HG03095 (cell line): ENCODE results near the gene SKA3.
"Not testable (repeated sequence)": the region's sequence is repeated elsewhere in the genome, so short reads cannot be mapped to it uniquely, and the experiment has no call there.

Source experiments
- ATAC-seq: cut with Tn5 transposase; IDR thresholded peaks from one replicate; pipeline ENCODE4 v1.9.1; 2021; ENCODE audit warnings: moderate library complexity; ENCODE audit not compliant: unreplicated experiment

Gene SKA3

DNA sequence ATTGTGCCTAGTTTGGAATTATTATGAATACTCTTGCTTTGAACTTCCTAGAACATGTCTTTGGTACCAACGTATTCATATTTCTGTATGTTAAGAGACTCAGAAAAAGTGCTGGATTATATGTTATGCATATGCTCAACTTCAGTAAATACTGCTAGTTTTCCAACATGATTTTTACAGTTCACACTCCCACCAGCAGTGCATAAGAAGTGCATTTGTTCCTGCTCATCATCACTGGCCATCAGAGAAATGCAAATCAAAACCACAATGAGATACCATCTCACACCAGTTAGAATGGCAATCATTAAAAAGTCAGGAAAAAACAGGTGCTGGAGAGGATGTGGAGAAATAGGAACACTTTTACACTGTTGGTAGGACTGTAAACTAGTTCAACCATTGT lies 2.6 kb downstream of the SKA3 start:
- ATAC-seq: not testable (repeated sequence)

DNA sequence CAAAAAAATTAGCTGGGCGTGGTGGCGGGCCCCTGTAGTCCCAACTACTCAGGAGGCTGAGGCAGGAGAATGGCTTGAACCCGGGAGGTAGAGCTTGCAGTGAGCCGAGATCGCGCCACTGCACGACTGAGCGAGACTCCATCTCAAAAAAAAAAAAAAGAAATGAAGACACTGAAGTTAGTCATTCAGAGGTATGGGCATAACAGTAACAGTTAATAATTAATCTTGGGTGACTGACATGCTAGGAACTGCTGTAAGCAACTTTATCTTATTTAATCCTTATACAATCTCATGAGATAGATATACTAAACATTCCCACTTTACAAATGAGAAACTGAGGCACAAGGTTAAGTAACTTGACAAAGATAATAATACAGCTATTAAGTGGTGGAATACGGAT lies 4.9 kb downstream of the SKA3 start:
- no peak for ATAC-seq

DNA sequence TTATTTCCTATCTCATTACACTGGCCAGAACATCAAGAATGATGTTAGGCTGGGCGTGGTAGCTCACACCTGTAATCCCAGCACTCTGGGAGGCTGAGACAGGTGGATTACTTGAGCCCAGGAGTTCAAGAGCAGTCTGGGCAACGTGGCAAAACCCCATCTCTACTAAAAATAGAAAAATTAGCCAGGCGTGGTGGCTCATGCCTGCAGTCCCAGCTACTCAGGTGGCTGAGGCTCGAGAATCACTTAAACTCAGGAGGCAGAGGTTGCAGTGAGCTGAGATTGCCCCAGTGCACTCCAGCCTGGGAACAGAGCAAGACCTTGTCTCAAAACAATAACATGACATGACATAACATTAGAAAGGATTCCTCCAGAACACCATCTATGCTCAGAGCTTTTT lies 10.7 kb downstream of the SKA3 start:
- not testable (repeated sequence) for ATAC-seq

DNA sequence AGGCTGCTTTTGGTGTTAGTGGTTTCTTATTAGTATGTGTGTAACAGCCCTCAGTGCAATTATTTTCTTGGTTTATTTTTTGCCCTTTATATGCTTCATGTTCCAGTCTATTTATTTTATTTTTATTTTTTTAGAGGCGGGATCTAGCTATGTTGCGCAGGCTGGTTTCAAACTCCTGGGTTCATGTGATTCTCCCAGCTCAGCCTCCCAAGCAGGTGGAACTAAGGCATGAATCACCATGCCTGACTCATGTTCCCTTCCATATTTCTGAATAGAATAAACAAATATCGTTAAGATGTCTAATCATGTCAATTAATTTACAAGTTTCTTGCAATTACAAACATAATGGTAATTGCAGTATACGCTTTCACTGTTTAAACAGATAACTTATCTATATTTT lies 11.7 kb downstream of the SKA3 start:
- no peak for ATAC-seq

DNA sequence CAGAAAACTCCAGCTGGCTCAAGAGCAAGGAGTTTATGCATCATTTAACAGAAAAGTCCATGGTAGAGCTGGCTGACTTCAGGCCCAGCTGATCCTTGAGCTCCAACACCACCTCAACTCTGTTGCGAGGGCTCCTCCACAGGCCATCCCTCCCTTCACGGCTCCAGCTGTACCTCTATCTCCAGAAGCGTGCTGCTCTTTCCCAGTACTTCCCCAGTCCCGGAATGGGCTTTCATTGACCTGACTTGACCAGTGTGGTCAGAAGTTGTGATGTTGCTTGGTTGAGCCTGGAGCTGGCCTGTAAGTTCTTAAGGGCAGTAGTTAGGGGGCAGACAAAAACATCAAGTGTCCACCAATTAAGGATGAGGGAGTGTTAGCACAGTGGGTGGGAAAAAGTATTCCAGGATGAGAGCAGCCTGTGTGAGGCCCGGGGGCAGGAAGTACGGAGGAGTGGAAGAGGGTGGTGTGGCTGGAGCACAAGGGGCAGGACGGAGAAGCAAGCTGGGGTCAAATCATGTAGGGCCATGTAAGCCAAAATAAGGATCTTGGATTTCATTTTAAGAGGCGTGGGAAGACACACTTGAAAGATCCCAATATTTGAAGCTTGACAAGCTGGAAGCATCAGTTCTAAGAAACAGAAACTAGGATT lies 24.0 kb downstream of the SKA3 start:
- no peak for ATAC-seq

DNA sequence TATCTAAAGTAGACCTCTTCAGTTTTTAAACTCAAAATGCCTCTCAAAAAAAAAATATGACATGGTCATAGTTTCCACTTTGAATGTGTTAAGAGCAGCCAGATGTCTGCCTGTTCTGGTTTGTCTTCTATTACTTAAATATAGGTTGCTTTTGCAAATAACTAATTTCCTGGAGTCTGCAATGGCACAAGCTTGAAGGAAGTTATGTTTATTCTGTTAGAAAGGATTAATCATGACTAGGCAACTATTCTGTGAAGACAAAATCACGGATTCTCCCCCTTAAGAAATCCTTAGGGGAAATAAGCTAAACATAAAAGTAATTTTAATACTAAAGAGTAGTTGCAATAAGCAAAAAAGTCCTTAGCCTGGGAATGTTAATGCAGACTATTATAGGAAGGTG lies 26.3 kb downstream of the SKA3 start:
- no peak for ATAC-seq

DNA sequence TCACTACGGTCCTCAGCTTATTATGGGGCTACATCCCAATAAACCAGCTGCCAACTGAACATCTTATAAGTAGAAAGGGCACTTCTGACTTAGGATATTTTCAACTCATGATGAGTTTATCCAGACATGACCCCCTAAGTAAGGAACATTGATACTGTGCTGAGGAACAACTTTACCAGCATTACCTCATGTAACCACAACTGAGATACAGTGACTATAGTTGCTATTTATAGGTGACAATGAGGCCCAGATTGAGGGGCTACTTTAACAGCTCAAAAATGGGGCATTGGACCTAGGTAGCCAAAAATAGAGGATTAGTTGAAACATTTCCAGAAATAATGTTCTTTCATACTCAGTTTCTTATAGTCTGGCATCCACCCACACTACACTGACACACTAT lies 26.8 kb downstream of the SKA3 start:
- no peak for ATAC-seq

DNA sequence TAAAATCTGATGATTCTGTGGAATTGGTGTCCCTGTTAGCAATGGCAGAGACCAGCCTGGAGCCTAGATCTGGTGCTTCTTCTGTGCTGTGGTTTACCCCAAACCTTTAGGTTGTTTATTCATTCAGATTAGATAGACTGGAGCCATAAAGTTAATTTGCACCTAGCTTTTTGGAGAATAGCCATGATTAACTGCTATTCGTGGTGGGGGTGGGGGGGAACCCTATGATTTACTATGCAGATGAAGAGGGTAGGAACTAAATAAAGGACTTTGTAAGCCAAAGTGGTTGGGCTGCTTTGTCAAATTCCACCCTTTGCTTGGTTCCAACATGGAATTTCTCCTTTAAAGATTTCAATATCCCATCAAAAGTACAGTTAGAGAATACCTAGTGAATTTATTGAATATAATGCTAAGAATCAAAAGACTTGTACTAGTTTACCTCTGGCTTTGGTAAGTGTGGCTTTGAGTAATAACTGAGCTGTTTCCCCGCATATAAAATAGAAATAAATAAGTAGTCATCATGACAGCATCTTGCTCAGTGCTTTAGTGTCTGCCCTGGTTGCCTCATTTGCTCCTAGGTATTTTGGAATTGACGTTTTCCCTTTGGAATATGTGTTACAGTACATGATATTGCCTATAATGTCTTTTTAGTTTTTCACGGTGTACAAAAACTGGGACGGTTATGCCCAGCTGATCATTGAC lies 27.6 kb downstream of the SKA3 start:
- ATAC-seq: no peak

DNA sequence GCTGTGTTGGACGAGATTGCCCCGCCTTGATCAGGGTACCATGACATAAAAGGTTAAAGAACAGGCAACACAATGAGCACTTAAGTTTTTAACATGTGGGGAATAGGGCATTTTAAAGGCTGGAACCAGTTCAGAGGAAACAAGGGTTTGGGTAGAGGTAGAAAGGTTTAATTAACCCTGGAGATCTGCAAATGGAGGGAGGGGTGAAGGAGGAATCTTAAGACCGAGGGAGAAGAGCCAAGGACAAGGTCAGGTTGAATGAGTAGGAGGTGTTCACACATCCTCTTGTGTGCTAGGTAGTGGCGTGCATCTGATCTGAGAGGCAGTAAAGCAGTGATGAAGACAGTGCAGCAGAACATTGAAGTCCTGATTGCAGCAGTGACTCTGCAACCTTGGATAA lies 28.5 kb downstream of the SKA3 start:
- no peak for ATAC-seq

DNA sequence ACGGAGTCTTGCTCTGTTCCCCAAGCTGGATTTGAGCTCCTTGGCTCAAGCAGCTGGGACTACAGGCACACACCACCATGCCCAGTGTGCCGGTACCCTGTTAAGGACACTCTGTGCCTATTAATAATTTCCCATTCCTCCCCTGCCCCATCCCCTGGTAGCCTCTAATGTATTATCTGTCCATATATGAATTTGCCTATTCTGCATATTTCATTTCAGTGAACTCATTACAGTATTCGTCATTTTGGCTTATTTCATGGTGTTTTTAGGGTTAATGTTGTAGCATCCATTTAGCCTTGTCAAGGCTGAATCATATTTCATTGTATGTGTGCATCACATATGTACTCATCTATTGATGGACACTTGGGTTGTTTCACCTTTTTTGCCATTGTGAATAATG lies 33.6 kb downstream of the SKA3 start:
- ATAC-seq: no peak

DNA sequence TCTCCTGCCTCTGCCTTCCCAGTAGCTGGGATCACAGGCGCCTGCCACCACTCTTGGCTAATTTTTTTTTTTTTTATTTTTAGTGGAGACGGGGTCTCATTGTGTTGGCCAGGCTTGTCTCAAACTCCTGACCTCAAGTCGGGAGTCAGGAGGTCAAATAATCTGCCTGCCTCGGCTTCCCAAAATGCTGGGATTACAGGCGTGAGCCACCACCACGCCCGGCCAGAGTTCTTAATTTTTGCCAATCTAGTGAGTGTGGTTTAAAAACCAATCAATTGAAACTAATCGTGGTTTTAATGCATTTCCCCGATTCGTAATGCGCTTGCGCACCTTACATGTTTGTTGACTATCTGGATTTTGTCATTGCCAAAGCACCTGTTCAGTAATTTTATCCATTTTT lies 37.0 kb downstream of the SKA3 start:
- ATAC-seq: no peak

DNA sequence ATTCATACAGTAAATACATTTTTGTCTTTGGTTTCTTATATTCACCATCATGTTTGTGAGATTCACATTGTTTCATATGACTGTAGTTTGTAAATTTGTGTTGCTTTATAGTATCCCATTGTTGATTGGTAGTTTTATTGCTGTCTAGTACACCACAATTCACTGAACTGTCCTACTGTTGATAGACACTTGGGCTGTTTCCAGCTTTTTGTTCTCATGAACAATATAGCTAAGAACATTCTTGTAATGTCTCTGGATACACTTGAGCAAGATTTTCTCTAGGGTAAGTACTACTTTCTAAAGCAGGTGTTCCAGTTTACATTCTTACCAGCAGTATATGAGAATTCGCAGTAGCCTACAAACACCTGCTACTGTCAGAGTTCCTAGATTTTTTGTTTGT lies 37.8 kb downstream of the SKA3 start:
- ATAC-seq: no peak

DNA sequence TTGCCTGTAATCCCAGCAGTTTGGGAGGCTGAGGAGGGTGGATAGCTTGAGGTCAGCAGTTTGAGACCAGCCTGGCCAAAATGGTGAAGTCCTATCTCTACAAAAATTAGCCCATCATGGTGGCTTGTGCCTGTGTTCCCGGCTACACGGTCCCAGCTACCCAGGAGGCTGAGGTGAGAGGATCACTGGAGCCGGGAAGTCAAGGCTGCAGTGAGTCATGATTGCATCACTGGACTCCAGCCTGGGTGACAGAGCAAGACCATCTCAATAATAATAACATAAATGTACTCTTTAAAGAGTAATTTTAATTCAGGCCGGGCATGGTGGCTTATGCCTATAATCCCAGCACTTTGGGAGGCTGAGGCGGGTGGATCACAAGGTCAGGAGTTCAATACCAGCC lies 38.7 kb downstream of the SKA3 start:
- ATAC-seq: no peak

DNA sequence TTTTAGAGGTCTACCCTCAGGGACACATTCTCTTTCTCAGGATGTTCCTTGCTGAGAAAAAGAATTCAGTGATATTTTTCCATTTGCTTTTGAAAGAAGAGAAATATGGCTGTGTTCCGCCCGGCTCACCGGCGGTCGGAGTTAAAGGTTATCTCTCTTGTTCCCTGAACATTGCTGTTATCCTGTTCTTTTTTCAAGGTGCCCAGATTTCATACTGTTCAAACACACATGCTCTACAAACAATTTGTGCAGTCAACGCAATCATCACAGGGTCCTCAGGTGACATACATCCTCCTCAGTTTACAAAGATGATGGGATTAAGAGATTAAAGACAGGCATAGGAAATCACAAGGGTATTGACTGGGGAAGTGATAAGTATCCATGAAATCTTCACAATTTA lies 40.5 kb downstream of the SKA3 start:
- not testable (repeated sequence) for ATAC-seq

DNA sequence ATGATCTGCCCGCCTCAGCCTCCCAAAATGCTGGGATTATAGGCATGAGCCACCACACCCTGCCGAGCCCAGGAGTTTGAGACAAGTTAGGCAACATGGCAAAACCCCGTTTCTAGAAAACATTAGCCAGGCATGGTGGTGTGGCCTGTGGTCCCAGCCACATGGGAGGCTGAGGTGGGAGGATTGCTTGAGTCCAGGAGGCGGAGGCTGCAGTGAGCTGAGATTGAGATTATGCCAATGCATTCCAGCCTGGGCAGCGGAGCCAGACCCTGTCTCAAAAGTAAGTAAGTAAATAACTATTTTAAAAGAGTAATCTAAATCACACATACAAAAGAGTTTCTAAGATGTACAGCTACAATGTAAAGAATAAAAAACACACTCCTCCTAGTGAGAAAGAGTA lies 41.9 kb downstream of the SKA3 start:
- ATAC-seq: no peak

DNA sequence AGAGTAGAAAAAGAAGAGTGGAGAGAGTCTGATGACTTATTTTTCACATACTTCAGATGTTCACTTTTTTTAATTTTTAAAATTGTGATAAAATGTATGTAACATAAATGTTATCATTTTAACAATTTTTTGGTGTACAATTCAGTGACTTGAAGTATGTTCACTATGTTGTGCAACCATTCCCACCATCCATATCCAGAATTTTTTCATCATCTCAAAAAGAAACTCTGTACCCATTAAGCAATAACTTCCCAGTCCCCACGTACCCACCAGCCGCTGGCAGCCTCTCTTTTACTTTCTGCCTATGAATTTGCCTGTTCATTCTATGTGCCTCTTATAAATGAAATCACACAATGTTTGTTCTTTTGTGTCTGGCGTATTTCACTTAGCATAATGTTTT lies 43.3 kb downstream of the SKA3 start:
- no peak for ATAC-seq

DNA sequence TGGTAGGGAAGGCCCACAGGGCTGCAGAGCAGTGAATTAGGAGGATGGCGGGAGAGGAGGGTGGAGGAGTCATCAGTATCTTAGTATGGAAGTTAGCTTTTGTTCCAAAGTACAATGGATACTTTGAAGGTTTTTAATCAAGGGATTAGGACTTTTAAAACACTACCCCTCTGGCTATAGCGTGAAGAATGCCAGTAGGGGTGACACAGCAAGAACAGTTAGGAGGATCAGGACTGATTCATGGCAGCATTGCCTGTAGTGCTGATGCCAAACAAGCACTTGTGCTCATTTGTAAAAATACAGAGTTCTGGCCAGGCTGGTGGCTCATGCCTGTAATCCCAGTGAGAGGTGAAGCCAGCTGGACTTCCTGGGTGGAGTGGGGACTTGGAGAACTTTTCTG lies 46.2 kb downstream of the SKA3 start:
- no peak for ATAC-seq

DNA sequence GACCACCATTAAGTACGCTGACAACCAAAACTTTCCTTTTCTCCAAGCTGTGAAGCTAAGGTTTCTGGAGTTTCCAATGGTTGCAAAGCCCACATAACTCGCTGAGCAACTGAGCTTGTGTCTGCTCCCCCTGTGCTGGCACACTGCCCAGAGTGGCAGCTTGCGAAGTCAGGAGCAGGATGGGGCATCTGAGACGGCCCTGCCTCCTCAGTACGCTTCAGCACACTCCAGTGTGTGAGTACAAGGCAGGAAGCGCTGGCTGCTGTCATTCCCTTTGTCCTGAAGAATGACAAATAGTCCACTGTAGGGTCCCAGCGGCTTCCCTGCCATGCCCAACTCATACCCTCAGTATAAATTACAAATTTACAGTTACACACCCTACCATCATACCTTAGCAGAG lies 51.5 kb downstream of the SKA3 start:
- ATAC-seq: no peak

DNA sequence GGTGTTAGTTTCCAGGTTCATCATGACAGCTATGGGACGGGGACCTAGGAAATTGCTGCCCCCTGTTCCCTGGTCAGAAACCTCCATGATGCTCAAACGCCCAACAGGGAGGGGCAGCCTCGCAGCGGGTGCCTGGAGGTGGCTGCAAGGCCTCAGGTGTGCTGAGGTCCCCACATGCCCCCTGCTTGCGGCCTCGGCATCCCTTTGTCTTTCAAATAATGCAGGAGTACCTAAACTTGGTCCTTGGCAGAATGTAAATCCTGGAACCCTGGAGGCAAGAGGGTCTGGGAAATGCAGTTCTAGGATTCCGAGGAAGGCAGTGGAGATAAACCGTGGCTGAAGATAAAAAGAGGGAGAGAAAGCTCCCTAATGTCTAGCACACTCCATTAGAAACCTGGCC lies 52.4 kb downstream of the SKA3 start:
- no peak for ATAC-seq

DNA sequence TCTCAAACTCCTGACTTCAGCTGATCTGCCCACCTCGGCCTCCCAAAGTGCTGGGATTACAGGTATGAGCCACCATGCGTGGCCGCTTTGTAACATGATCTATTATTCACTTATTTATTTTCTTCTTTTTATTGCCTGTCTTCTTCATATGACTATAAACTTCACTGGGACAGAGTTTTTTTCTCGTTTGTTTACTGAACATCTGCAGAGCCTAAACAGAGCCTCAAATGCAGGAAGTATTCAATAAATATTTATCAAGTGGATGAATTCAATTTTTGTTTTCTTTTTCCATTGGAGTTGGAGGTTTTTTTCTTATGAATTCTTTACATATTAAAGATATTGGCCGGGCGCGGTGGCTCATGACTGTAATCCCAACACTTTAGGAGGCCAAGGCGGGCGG lies 54.7 kb downstream of the SKA3 start:
- no peak for ATAC-seq

DNA sequence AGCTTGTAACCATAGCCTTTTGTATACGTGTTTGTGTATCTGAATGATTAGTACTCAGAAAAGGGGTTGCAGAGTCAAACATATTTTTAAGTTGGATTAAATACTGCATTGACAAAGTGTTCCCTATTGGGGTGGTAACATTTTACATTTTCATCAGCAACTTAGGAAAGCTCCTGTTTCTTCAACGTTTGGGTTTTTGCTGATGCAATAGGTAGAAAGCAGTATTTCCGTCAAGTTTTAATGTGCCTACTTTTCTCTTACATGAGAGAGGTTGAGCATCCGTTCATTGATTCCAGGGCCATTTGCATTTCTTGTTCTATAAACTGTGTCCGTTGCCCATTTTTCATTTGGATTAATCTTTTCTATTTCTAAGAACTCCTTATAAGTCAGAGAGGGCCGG lies 56.2 kb downstream of the SKA3 start:
- no peak for ATAC-seq

DNA sequence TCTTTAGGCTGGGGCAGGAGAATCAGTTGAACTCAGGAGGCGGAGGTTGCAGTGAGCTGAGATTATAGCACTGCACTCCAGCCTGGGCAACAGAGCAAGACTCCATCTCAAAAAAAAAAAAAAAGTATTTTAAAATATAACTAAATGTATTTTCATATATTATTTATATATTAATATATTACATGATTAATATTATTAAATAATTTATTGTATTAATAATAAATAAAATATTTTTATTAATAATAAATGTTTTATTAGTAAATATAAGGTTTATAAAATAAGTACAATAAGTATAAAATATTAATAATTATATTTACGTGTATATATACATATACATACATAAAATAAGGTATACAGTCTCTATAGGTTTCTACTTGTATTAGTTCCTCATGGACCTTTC lies 56.8 kb downstream of the SKA3 start:
- ATAC-seq: no peak

DNA sequence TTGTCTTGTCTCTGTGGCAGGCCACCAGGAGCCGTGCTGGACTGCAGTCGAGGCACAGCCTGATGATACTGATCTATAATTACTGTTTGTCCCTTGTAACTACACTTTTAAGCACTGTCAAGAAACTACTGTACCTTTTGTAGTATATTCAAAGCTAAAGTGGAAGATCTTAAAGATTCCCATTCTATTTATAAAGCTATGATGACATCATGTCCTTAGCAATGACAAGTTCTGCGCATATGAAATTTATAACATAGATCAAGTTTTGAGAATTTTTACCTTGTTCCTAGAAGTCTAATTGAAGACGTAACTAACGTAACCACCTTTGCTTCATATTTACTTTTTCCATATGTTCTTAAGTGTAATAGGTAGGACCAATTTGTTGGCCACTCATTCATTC lies 58.2 kb downstream of the SKA3 start:
- ATAC-seq: no peak
